Prostate gland (tissue), 2 donors: ENCODE measurements around the gene CANT1. TPM values are rescaled to one million over a fixed set of nuclear protein-coding genes. Genes with fewer than 3 reads are reported as not detected.

ENCODE experiments used
- DNase-seq: peaks from one replicate; pipeline ENCODE4 v3.0.0-alpha.2; 2019; ENCODE audit warnings: low spot score
- H3K27ac ChIP-seq, 2 donors: fragments of 200-600 bp; sonication (generic); 2 replicates each; pipeline ENCODE4 v1.5.1; 2017 to 2019
- H3K27me3 ChIP-seq: fragments of 200-600 bp; sonication (generic); replicated peaks from 2 replicates; pipeline ENCODE4 v1.5.1; 2019; ENCODE audit not compliant: insufficient read depth
- H3K36me3 ChIP-seq, 2 donors: fragments of 200-600 bp; sonication (generic); 1 replicate in 1 of 2; 2 replicates in 1 of 2; pipeline versions ENCODE4 v1.5.1 to v1.8.1; 2017 to 2019
- H3K4me1 ChIP-seq: fragments of 200-600 bp; sonication (generic); replicated peaks from 2 replicates; pipeline ENCODE4 v1.5.1; 2019
- H3K4me3 ChIP-seq, 2 donors: fragments of 200-600 bp; sonication (generic); 2 replicates each; pipeline ENCODE4 v1.5.1; 2017 to 2019
- H3K9me3 ChIP-seq: fragments of 200-600 bp; sonication (generic); 2 replicates; pipeline ENCODE4 v1.5.1; 2017
- POLR2A ChIP-seq: fragments of 450-650 bp; IDR thresholded peaks from one replicate; pipeline ENCODE4 v1.6.1; 2016; ENCODE audit warnings: antibody characterized with exemption, mild to moderate bottlenecking
- POLR2AphosphoS5 ChIP-seq: sonication (generic); formaldehyde crosslinking; IDR thresholded peaks from one replicate; pipeline ENCODE4 v1.6.1; 2017; ENCODE audit warnings: antibody characterized with exemption
- WGBS: methylation state at CpG from one replicate; pipeline ENCODE4 v1.1.5; 2018; 5-methylcytosine and 5-hydroxymethylcytosine counted together
- intact Hi-C: fragments of 100-400 bp; cut with DNase I; formaldehyde crosslinking; loops from one replicate; pipeline ENCODE4 v1.14.2; 2022
- total RNA-seq, 2 donors: library from RNA; depleted of rRNA; stranded (reverse); fragments of >200 nt; gene quantifications; one replicate each; pipeline ENCODE4 v1.1.0, GENCODE V29; 2016
- TF ChIP-seq, protein P1 (sequence below), 4 experiments: fragments of 200-600 bp in 2 of 4; fragments of 450-650 bp in 2 of 4; sonication (generic) in 2 of 4; IDR thresholded peaks; 1 replicate in 3 of 4; 2 replicates in 1 of 4; pipeline ENCODE4 v1.5.1; 2016 to 2019; ENCODE audit warnings: antibody characterized with exemption in 4 of 4, mild to moderate bottlenecking in 2 of 4, moderate library complexity in 2 of 4

CANT1 gene
- total RNA-seq, 2 donors from 2014 or later: 89.7 to 201 TPM

DNA sequence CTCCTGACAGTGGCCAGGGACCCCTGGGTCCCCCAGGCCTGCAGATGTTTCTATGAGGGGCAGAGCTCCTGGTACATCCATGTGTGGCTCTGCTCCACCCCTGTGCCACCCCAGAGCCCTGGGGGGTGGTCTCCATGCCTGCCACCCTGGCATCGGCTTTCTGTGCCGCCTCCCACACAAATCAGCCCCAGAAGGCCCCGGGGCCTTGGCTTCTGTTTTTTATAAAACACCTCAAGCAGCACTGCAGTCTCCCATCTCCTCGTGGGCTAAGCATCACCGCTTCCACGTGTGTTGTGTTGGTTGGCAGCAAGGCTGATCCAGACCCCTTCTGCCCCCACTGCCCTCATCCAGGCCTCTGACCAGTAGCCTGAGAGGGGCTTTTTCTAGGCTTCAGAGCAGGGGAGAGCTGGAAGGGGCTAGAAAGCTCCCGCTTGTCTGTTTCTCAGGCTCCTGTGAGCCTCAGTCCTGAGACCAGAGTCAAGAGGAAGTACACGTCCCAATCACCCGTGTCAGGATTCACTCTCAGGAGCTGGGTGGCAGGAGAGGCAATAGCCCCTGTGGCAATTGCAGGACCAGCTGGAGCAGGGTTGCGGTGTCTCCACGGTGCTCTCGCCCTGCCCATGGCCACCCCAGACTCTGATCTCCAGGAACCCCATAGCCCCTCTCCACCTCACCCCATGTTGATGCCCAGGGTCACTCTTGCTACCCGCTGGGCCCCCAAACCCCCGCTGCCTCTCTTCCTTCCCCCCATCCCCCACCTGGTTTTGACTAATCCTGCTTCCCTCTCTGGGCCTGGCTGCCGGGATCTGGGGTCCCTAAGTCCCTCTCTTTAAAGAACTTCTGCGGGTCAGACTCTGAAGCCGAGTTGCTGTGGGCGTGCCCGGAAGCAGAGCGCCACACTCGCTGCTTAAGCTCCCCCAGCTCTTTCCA is 39.5 kb upstream of the CANT1 start:
- WGBS: 86% methylated on average over 21 of the region's 21 CpGs
- Histone ChIP-seq H3K9me3 (no peaks in the 10 kb centered on the region), H3K27ac (no peak overlapping the region), H3K4me1 (no peaks in the 10 kb centered on the region), H3K36me3 (no peaks in the 10 kb centered on the region), H3K27me3 (no peaks in the 10 kb centered on the region), H3K4me3 (no peak overlapping the region)
- TF ChIP-seq POLR2A: no peak
- TF ChIP-seq, protein P1, sequence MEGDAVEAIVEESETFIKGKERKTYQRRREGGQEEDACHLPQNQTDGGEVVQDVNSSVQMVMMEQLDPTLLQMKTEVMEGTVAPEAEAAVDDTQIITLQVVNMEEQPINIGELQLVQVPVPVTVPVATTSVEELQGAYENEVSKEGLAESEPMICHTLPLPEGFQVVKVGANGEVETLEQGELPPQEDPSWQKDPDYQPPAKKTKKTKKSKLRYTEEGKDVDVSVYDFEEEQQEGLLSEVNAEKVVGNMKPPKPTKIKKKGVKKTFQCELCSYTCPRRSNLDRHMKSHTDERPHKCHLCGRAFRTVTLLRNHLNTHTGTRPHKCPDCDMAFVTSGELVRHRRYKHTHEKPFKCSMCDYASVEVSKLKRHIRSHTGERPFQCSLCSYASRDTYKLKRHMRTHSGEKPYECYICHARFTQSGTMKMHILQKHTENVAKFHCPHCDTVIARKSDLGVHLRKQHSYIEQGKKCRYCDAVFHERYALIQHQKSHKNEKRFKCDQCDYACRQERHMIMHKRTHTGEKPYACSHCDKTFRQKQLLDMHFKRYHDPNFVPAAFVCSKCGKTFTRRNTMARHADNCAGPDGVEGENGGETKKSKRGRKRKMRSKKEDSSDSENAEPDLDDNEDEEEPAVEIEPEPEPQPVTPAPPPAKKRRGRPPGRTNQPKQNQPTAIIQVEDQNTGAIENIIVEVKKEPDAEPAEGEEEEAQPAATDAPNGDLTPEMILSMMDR (IDR thresholded peaks at IDR 0.05): no peak
- DNase-seq: no peak
- intact Hi-C loops: loop anchor here (5.0 kb wide), 1 partner anchor 343 kb away; no protein-coding TSS in a partner anchor

DNA sequence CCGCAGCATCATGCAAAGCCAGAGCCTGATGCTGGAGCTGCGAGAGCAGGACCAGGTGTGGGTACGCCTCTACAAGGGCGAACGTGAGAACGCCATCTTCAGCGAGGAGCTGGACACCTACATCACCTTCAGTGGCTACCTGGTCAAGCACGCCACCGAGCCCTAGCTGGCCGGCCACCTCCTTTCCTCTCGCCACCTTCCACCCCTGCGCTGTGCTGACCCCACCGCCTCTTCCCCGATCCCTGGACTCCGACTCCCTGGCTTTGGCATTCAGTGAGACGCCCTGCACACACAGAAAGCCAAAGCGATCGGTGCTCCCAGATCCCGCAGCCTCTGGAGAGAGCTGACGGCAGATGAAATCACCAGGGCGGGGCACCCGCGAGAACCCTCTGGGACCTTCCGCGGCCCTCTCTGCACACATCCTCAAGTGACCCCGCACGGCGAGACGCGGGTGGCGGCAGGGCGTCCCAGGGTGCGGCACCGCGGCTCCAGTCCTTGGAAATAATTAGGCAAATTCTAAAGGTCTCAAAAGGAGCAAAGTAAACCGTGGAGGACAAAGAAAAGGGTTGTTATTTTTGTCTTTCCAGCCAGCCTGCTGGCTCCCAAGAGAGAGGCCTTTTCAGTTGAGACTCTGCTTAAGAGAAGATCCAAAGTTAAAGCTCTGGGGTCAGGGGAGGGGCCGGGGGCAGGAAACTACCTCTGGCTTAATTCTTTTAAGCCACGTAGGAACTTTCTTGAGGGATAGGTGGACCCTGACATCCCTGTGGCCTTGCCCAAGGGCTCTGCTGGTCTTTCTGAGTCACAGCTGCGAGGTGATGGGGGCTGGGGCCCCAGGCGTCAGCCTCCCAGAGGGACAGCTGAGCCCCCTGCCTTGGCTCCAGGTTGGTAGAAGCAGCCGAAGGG is 38.6 kb upstream of the CANT1 start:
- no peak for TF ChIP-seq POLR2AphosphoS5
- no peak for TF ChIP-seq POLR2A
- TF ChIP-seq, protein P1 (IDR thresholded peaks at IDR 0.05): no peak
- no peaks in the 10 kb centered on the region for H3K36me3 ChIP-seq
- no peak for DNase-seq
- no peaks in the 10 kb centered on the region for H3K27me3 ChIP-seq
- H3K4me1 ChIP-seq: no peaks in the 10 kb centered on the region
- H3K27ac ChIP-seq: no peak overlapping the region
- WGBS: 86% methylated on average over 40 of the region's 41 CpGs
- intact Hi-C loops: loop anchor here (5.0 kb wide), 1 partner anchor 344 kb away; no protein-coding TSS in a partner anchor
- H3K4me3 ChIP-seq: no peak overlapping the region
- H3K9me3 ChIP-seq: no peaks in the 10 kb centered on the region

DNA sequence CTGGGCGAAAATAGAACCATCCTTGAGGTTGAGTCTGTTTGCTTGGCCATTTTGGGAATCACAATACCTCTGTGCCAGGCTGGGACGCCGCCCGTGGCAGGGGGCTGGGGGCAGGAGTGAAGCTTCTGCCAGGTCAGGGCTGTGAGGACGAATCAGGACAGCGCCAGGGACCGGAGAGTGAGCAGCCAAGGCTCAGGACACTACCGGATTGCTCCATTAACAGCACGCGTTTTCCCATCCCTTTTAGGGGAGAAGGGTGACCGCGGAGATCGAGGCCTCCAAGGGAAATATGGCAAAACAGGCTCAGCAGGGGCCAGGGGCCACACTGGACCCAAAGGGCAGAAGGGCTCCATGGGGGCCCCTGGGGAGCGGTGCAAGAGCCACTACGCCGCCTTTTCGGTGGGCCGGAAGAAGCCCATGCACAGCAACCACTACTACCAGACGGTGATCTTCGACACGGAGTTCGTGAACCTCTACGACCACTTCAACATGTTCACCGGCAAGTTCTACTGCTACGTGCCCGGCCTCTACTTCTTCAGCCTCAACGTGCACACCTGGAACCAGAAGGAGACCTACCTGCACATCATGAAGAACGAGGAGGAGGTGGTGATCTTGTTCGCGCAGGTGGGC is 37.8 kb upstream of the CANT1 start:
- Histone ChIP-seq H3K4me3 (no peak overlapping the region), H3K27ac (no peak overlapping the region), H3K36me3 (no peaks in the 10 kb centered on the region), H3K9me3 (no peaks in the 10 kb centered on the region), H3K4me1 (no peaks in the 10 kb centered on the region), H3K27me3 (no peaks in the 10 kb centered on the region)
- WGBS: 78% methylated on average over 30 of the region's 30 CpGs
- no peak for DNase-seq
- intact Hi-C loops: loop anchor here (5.0 kb wide), 1 partner anchor 345 kb away; no protein-coding TSS in a partner anchor
- no peak for TF ChIP-seq POLR2A
- TF ChIP-seq, protein P1 (IDR thresholded peaks at IDR 0.05): no peak
- no peak for TF ChIP-seq POLR2AphosphoS5

DNA sequence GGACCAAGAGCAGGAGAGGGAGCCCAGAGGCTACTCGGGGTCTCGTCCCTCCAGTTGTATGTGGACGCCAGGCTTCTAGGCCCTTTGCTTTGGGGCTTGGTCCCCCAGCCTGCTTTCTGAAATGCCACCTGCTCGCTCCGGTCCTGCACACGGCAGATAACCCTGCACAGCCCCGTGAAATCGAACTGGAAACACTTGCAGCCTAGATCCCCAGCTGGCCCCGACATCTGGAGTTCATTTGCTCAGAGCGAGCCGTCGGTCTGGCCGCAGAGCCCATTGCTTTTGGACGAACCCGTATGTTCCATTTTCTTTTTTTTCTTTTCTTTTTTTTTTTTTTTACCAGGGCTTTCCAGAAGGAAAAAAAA is 37.3 kb upstream of the CANT1 start:
- H3K27ac ChIP-seq: no peak overlapping the region
- intact Hi-C loops: loop anchor here (5.0 kb wide), 1 partner anchor 345 kb away; no protein-coding TSS in a partner anchor
- 60% methylated on average over 15 of the region's 15 CpGs for WGBS

More for the DNA sequence above, 37.3 kb upstream of the CANT1 start:
- H3K36me3 ChIP-seq: no peaks in the 10 kb centered on the region
- no peak for DNase-seq
- no peak for TF ChIP-seq POLR2AphosphoS5
- TF ChIP-seq POLR2A: no peak
- TF ChIP-seq, protein P1 (IDR thresholded peaks at IDR 0.05): no peak
- H3K27me3 ChIP-seq: no peaks in the 10 kb centered on the region
- no peaks in the 10 kb centered on the region for H3K9me3 ChIP-seq
- H3K4me1 ChIP-seq: no peaks in the 10 kb centered on the region
- no peak overlapping the region for H3K4me3 ChIP-seq
